SK-N-SH (cell line): ENCODE data around the gene UGT1A4. TPM values are rescaled to one million over a fixed set of nuclear protein-coding genes. Genes with fewer than 3 reads are reported as not detected.

Experiments used
- CTCF ChIA-PET: fragments of 300-600, 350-600 bp; formaldehyde crosslinking; extraction: SDS; loops from one replicate; lab custom pipeline; 2021; lab: Yijun Ruan, JAX
- POLR2A ChIA-PET: fragments of 350-600 bp; sonication (Branson Sonifier 250); formaldehyde crosslinking; extraction: SDS; loops from one replicate; lab custom pipeline; 2020; ENCODE audit warnings: antibody characterized with exemption, inconsistent platforms; lab: Yijun Ruan, JAX
- DNase-seq: peaks from one replicate; pipeline ENCODE4 v3.0.0; 2012
- H2AFZ ChIP-seq: fragments of 200-600 bp; sonication (generic); 2 replicates; pipeline ENCODE4 v1.8.1; 2016; ENCODE audit warnings: antibody characterized with exemption, mild to moderate bottlenecking, low read depth
- H3F3A ChIP-seq: fragments of 200-600 bp; sonication (generic); replicated peaks from 2 replicates; pipeline ENCODE3; 2016; ENCODE audit warnings: antibody characterized with exemption, mild to moderate bottlenecking; ENCODE audit not compliant: insufficient read depth
- H3K27ac ChIP-seq, 2 experiments: fragments of 200-500 bp in 1 of 2; fragments of 200-600 bp in 1 of 2; sonication (Bioruptor generic) in 1 of 2; sonication (generic), shearing (Covaris generic) in 1 of 2; 2 replicates each; pipeline versions ENCODE4 v1.5.1 to v1.6.1; 2014 to 2016; ENCODE audit warnings: low read depth in 2 of 2, inconsistent platforms in 1 of 2, low read length in 1 of 2, mild to moderate bottlenecking in 1 of 2, mixed read lengths in 1 of 2
- H3K27me3 ChIP-seq: fragments of 200-600 bp; sonication (generic), shearing (Covaris generic); 2 replicates; pipeline ENCODE4 v1.6.1; 2016; ENCODE audit warnings: mixed run types; ENCODE audit not compliant: insufficient read depth
- H3K36me3 ChIP-seq, 2 experiments: fragments of 200-500 bp in 1 of 2; fragments of 200-600 bp in 1 of 2; sonication (Bioruptor generic) in 1 of 2; sonication (generic) in 1 of 2; replicated peaks in 1 of 2; 2 replicates each; pipeline versions ENCODE3 to v1.5.1; 2014 to 2016; ENCODE audit warnings: low read length in 1 of 2, mild to moderate bottlenecking in 1 of 2; ENCODE audit not compliant: insufficient read depth in 2 of 2, control insufficient read depth in 1 of 2
- H3K4me1 ChIP-seq, 2 experiments: fragments of 200-500 bp in 1 of 2; fragments of 200-600 bp in 1 of 2; sonication (Bioruptor generic) in 1 of 2; sonication (generic), shearing (Covaris generic) in 1 of 2; 2 replicates each; pipeline versions ENCODE4 v1.5.1 to v1.6.1; 2014 to 2016; ENCODE audit warnings: low read depth in 1 of 2, low read length in 1 of 2, mixed run types in 1 of 2; ENCODE audit not compliant: insufficient read depth in 2 of 2, control insufficient read depth in 1 of 2
- H3K4me2 ChIP-seq: fragments of 200-600 bp; sonication (generic), shearing (Covaris generic); 2 replicates; pipeline ENCODE4 v1.6.1; 2017; ENCODE audit warnings: mixed run types
- H3K4me3 ChIP-seq, 2 experiments: fragments of 200-500 bp in 1 of 2; fragments of 200-600 bp in 1 of 2; sonication (Bioruptor generic) in 1 of 2; sonication (generic), shearing (Covaris generic) in 1 of 2; 2 replicates each; pipeline versions ENCODE4 v1.5.1 to v1.8.1; 2014 to 2016; ENCODE audit warnings: low read depth in 2 of 2, inconsistent platforms in 1 of 2, low read length in 1 of 2, mild to moderate bottlenecking in 1 of 2, mixed read lengths in 1 of 2, moderate library complexity in 1 of 2
- H3K79me2 ChIP-seq: fragments of 200-600 bp; sonication (generic); 2 replicates; pipeline ENCODE4 v1.8.1; 2017; ENCODE audit warnings: mild to moderate bottlenecking; ENCODE audit not compliant: insufficient read depth
- H3K9ac ChIP-seq: fragments of 200-600 bp; sonication (generic); 2 replicates; pipeline ENCODE4 v1.6.1; 2017; ENCODE audit warnings: mixed run types
- H3K9me2 ChIP-seq: fragments of 200-600 bp; sonication (generic); 2 replicates; pipeline ENCODE4 v1.6.1; 2017; ENCODE audit warnings: mixed run types
- H3K9me3 ChIP-seq: fragments of 200-600 bp; sonication (generic); 2 replicates; pipeline ENCODE4 v1.6.1; 2017; ENCODE audit warnings: mixed run types, mild to moderate bottlenecking, moderate library complexity
- H4K20me1 ChIP-seq: fragments of 200-600 bp; sonication (generic); 2 replicates; pipeline ENCODE4 v1.6.1; 2017; ENCODE audit warnings: mild to moderate bottlenecking, mixed run types; ENCODE audit not compliant: insufficient read depth
- CHD2 ChIP-seq: fragments of 150-350 bp; IDR thresholded peaks from 2 replicates; pipeline ENCODE4 v1.6.1; 2018; ENCODE audit warnings: low read length; ENCODE audit not compliant: partially characterized antibody
- ELF1 ChIP-seq: IDR thresholded peaks from 2 replicates; pipeline ENCODE4 v1.4.0; 2012
- EP300 ChIP-seq, 2 experiments: IDR thresholded peaks; 2 replicates each; pipeline versions ENCODE4 v1.4.0 to v1.6.1; 2012; ENCODE audit warnings: borderline replicate concordance in 1 of 2, low read depth in 1 of 2, low read length in 1 of 2
- FOXM1 ChIP-seq: IDR thresholded peaks from 2 replicates; pipeline ENCODE4 v1.4.0; 2012; ENCODE audit warnings: low read depth, mild to moderate bottlenecking
- MXI1 ChIP-seq: IDR thresholded peaks from 2 replicates; pipeline ENCODE4 v1.6.1; 2012; ENCODE audit warnings: mild to moderate bottlenecking, low read depth, low read length, improper control_type of control experiment
- NRF1 ChIP-seq: IDR thresholded peaks from 2 replicates; pipeline ENCODE4 v1.6.1; 2012; ENCODE audit warnings: low read depth, mild to moderate bottlenecking, low read length
- RFX5 ChIP-seq: IDR thresholded peaks from 2 replicates; pipeline ENCODE4 v1.6.1; 2012; ENCODE audit warnings: mild to moderate bottlenecking, improper control_type of control experiment, low read length
- SIN3A ChIP-seq: IDR thresholded peaks from 2 replicates; pipeline ENCODE4 v1.6.1; 2012; ENCODE audit warnings: low read depth, mild to moderate bottlenecking, low read length, moderate library complexity, borderline replicate concordance
- TEAD4 ChIP-seq: IDR thresholded peaks from 2 replicates; pipeline ENCODE4 v1.4.0; 2012; ENCODE audit warnings: mild to moderate bottlenecking, borderline replicate concordance; ENCODE audit not compliant: insufficient read depth
- USF1 ChIP-seq: IDR thresholded peaks from 2 replicates; pipeline ENCODE4 v1.4.0; 2012; ENCODE audit warnings: low read depth, borderline replicate concordance
- YY1 ChIP-seq: IDR thresholded peaks from 2 replicates; pipeline ENCODE4 v1.4.0; 2012; ENCODE audit warnings: low read depth, mild to moderate bottlenecking
- WGBS: methylation state at CpG from one replicate; pipeline ENCODE4 v1.1.6; 2017; ENCODE audit warnings: low lambda C conversion rate; 5-methylcytosine and 5-hydroxymethylcytosine counted together
- polyA plus RNA-seq, 3 experiments: library from polyadenylated mRNA; depleted of rRNA; stranded (reverse); fragments of >200 nt; gene quantifications; 2 replicates each; pipeline ENCODE4 v1.2.3, GENCODE V29; 2012
- TF ChIP-seq, protein P1 (sequence below): IDR thresholded peaks from 2 replicates; pipeline ENCODE4 v1.6.1; 2012; ENCODE audit warnings: mild to moderate bottlenecking, low read depth, low read length, moderate library complexity
- TF ChIP-seq, protein P2 (sequence below): fragments of 150-350 bp; IDR thresholded peaks from 2 replicates; pipeline ENCODE4 v1.6.1; 2017; ENCODE audit warnings: antibody characterized with exemption, low read length, low read depth, borderline replicate concordance

The UGT1A4 gene
- polyA plus RNA-seq, 1 of the 3 experiments (the other 2 are of a cell fraction) = not detected

DNA sequence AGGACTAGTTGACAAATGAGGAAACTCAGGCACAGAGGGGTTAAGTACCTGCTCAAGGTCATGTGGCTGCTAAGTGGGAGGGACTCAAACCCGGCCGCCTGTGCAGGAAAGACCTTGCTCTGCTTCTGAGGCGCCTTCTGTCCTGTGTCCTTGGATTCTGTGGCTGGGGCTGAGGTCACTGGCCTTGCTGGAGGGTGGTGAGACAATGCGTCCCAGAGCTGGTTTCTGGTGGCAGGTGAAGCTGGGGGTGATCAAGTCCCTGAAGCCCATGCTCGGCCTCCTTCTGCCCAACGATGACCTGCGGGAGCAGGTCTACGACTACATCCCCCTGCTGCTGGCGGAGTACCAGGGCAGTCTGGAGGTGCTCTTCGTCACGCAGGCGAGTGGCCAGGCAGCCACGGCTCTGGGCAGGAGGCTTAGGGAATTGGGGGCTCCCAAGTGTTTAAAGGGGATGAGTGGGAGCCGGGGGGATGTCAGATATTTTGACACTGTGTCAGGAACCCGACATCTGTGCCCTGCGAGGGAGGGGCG, 75.7 kb downstream of the UGT1A4 start (continued):
- TF ChIP-seq, protein P1, sequence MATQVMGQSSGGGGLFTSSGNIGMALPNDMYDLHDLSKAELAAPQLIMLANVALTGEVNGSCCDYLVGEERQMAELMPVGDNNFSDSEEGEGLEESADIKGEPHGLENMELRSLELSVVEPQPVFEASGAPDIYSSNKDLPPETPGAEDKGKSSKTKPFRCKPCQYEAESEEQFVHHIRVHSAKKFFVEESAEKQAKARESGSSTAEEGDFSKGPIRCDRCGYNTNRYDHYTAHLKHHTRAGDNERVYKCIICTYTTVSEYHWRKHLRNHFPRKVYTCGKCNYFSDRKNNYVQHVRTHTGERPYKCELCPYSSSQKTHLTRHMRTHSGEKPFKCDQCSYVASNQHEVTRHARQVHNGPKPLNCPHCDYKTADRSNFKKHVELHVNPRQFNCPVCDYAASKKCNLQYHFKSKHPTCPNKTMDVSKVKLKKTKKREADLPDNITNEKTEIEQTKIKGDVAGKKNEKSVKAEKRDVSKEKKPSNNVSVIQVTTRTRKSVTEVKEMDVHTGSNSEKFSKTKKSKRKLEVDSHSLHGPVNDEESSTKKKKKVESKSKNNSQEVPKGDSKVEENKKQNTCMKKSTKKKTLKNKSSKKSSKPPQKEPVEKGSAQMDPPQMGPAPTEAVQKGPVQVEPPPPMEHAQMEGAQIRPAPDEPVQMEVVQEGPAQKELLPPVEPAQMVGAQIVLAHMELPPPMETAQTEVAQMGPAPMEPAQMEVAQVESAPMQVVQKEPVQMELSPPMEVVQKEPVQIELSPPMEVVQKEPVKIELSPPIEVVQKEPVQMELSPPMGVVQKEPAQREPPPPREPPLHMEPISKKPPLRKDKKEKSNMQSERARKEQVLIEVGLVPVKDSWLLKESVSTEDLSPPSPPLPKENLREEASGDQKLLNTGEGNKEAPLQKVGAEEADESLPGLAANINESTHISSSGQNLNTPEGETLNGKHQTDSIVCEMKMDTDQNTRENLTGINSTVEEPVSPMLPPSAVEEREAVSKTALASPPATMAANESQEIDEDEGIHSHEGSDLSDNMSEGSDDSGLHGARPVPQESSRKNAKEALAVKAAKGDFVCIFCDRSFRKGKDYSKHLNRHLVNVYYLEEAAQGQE = no peak

GRCh38 chr2:233795735-233796171, 77.2 kb downstream of the UGT1A4 start:
- no peaks in the 10 kb centered on the region for H3F3A ChIP-seq
- no peaks in the 10 kb centered on the region for H3K27me3 ChIP-seq
- H3K36me3 ChIP-seq = no peaks in the 10 kb centered on the region
- TF ChIP-seq, protein P2, sequence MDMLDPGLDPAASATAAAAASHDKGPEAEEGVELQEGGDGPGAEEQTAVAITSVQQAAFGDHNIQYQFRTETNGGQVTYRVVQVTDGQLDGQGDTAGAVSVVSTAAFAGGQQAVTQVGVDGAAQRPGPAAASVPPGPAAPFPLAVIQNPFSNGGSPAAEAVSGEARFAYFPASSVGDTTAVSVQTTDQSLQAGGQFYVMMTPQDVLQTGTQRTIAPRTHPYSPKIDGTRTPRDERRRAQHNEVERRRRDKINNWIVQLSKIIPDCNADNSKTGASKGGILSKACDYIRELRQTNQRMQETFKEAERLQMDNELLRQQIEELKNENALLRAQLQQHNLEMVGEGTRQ = no peak
- TF ChIP-seq ELF1 (no peak), NRF1 (no peak), SIN3A (no peak), YY1 (no peak), FOXM1 (no peak), CHD2 (no peak), EP300 (IDR thresholded peaks at IDR 0.05; ENCODE audit: borderline replicate concordance in 1 of 2, low read depth in 1 of 2, low read length in 1 of 2) (no peak), MXI1 (no peak), RFX5 (no peak), USF1 (no peak), TEAD4 (no peak)
- no peaks in the 10 kb centered on the region for H3K4me1 ChIP-seq
- WGBS = 83% methylated on average over 5 of the region's 13 CpGs
- no peak overlapping the region for H2AFZ ChIP-seq
- H3K4me3 ChIP-seq = no peak overlapping the region
- H3K4me2 ChIP-seq = no peak overlapping the region
- H3K9me2 ChIP-seq = no peaks in the 10 kb centered on the region
- no peaks in the 10 kb centered on the region for H3K79me2 ChIP-seq
- H3K9me3 ChIP-seq = no peaks in the 10 kb centered on the region
- ChIA-PET POLR2A (no interaction called here), CTCF (no interaction called here)
- no peak overlapping the region for H3K9ac ChIP-seq
- H4K20me1 ChIP-seq = no peaks in the 10 kb centered on the region
- DNase-seq = no peak
- no peak overlapping the region for H3K27ac ChIP-seq
